HepG2 (cell line): Measurements from ENCODE around the gene CCDC154.

Source experiments
- HDAC2 ChIP-seq: sonication (generic); formaldehyde crosslinking; IDR thresholded peaks from 2 replicates; pipeline ENCODE4 v1.4.0; 2020; ENCODE audit warnings: missing genetic modification reagents
- RAD21 ChIP-seq: fragments of 450-650 bp; formaldehyde crosslinking; IDR thresholded peaks from 2 replicates; pipeline ENCODE4 v1.5.0; 2020; ENCODE audit warnings: mild to moderate bottlenecking
- SMC3 ChIP-seq: IDR thresholded peaks from 2 replicates; pipeline ENCODE4 v1.6.1; 2011; ENCODE audit warnings: low read length, improper control_type of control experiment
- ZNF232 ChIP-seq: sonication (generic); formaldehyde crosslinking; IDR thresholded peaks from 2 replicates; pipeline ENCODE4 v1.4.0; 2020; ENCODE audit warnings: missing genetic modification reagents, borderline replicate concordance
- ZNF24 ChIP-seq: fragments of 450-650 bp; IDR thresholded peaks from 2 replicates; pipeline ENCODE4 v1.6.1; 2017; ENCODE audit warnings: antibody characterized with exemption, mild to moderate bottlenecking
- TF ChIP-seq, protein P1 (sequence below): IDR thresholded peaks from 2 replicates; pipeline ENCODE4 v1.6.1; 2018; ENCODE audit warnings: missing genetic modification reagents
- TF ChIP-seq, protein P2 (sequence below): IDR thresholded peaks from 2 replicates; pipeline ENCODE4 v1.6.1; 2016; ENCODE audit warnings: missing compliant biosample characterization, missing genetic modification reagents, borderline replicate concordance
- TF ChIP-seq, protein P3 (sequence below): sonication (generic); formaldehyde crosslinking; IDR thresholded peaks from 2 replicates; pipeline ENCODE4 v1.4.0; 2020; ENCODE audit warnings: missing genetic modification reagents

DNA sequence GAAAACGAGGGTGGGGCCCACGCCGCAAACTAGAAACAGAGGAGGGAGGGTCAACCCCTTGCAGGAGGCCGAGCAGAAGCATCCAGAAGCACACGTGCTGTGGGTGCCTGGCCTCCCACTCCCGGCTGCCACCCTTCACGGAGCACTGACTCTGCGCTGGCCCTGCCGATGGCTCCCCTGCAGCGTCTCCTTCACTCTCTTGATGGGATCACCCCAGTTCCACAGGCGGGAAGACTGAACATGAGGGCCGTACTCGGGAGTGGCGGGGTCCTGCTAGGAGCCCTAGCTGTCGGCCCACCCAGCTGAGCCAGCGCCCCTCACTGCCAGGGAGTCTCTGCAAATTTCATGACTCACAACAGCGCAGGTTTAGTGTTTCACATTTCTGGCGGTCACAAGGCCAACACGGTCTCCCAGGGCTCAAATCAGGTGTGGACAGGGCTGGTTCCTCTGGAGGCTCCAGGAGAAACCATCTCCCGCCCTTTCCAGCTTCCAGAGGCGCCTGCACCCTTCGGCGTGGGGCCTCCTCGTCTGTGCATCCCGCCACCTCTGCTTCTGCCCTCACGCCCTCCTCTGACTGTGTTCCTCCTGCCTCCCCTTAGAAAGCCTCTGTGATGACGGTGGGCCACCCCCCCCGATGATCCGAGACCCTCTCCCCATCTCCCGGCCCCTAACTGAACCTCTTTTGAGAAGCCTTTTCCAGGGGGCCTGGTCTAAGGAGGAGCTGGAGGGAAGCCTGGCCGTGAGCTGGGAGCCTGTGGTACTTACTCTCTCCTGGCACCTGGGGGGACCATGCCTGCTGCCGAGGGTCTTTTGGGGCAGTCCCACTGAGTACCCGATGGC, 42.4 kb upstream of the CCDC154 start:
- TF ChIP-seq, protein P1, sequence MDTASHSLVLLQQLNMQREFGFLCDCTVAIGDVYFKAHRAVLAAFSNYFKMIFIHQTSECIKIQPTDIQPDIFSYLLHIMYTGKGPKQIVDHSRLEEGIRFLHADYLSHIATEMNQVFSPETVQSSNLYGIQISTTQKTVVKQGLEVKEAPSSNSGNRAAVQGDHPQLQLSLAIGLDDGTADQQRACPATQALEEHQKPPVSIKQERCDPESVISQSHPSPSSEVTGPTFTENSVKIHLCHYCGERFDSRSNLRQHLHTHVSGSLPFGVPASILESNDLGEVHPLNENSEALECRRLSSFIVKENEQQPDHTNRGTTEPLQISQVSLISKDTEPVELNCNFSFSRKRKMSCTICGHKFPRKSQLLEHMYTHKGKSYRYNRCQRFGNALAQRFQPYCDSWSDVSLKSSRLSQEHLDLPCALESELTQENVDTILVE (CRISPR knock-in tag): no peak
- TF ChIP-seq, protein P2, sequence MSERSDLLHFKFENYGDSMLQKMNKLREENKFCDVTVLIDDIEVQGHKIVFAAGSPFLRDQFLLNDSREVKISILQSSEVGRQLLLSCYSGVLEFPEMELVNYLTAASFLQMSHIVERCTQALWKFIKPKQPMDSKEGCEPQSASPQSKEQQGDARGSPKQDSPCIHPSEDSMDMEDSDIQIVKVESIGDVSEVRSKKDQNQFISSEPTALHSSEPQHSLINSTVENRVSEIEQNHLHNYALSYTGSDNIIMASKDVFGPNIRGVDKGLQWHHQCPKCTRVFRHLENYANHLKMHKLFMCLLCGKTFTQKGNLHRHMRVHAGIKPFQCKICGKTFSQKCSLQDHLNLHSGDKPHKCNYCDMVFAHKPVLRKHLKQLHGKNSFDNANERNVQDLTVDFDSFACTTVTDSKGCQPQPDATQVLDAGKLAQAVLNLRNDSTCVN: no peak
- TF ChIP-seq SMC3 (no peak), HDAC2 (CRISPR knock-in tag) (no peak), RAD21 (CRISPR knock-in tag) (no peak), ZNF232 (no peak), ZNF24 (no peak)
- TF ChIP-seq, protein P3, sequence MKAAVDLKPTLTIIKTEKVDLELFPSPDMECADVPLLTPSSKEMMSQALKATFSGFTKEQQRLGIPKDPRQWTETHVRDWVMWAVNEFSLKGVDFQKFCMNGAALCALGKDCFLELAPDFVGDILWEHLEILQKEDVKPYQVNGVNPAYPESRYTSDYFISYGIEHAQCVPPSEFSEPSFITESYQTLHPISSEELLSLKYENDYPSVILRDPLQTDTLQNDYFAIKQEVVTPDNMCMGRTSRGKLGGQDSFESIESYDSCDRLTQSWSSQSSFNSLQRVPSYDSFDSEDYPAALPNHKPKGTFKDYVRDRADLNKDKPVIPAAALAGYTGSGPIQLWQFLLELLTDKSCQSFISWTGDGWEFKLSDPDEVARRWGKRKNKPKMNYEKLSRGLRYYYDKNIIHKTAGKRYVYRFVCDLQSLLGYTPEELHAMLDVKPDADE: no peak
